Urinary bladder (tissue), 4 donors: Measurements from ENCODE around the gene FCRL5. TPM values are rescaled to one million over a fixed set of nuclear protein-coding genes. Genes with fewer than 3 reads are reported as not detected.
"Not testable (repeated sequence)": the region's sequence is repeated elsewhere in the genome, so short reads cannot be mapped to it uniquely, and the experiment has no call there.

Experiments
- DNase-seq: peaks from one replicate; pipeline ENCODE4 v3.0.0-alpha.2; 2015; ENCODE audit errors: extremely low spot score
- H3K27ac ChIP-seq: one replicate; pipeline ENCODE4 v1.5.1; 2013; ENCODE audit warnings: low read depth, mild to moderate bottlenecking, moderate library complexity
- H3K36me3 ChIP-seq: one replicate; pipeline ENCODE4 v1.6.1; 2013; ENCODE audit warnings: mild to moderate bottlenecking, moderate library complexity; ENCODE audit not compliant: insufficient read depth
- H3K4me1 ChIP-seq: one replicate; pipeline ENCODE4 v1.6.1; 2013; ENCODE audit warnings: mild to moderate bottlenecking, moderate library complexity; ENCODE audit not compliant: insufficient read depth
- H3K4me3 ChIP-seq: one replicate; pipeline ENCODE4 v1.5.1; 2013; ENCODE audit warnings: low read depth, low read length
- WGBS: extraction: QIAGEN DNeasy Blood & Tissue Kit; methylation state at CpG from one replicate; pipeline ENCODE4 v1.1.7; 2013; 5-methylcytosine and 5-hydroxymethylcytosine counted together
- polyA plus RNA-seq: library from polyadenylated mRNA; stranded (reverse); fragments of 200-250 nt; gene quantifications from one replicate; pipeline ENCODE4 v1.2.3, GENCODE V29; 2013
- total RNA-seq: library from RNA; depleted of rRNA; stranded (reverse); fragments of >200 nt; gene quantifications from one replicate; pipeline ENCODE4 v1.2.3, GENCODE V29; 2014
- donor health status: healthy with polysubstance abuse.
- donor health status: healthy.

The FCRL5 gene
- total and polyA plus RNA-seq, 2 donors: 0.11 to 0.14 TPM

- H3K36me3 ChIP-seq: no peaks in the 10 kb centered on the region
- no peak overlapping the region for H3K27ac ChIP-seq
- H3K4me3 ChIP-seq: no peak overlapping the region
- H3K4me1 ChIP-seq: no peaks in the 10 kb centered on the region
- DNase-seq: no peak
- 12% methylated on average over 2 of the region's 2 CpGs for WGBS
Observed at GRCh38 chr1:157562515-157562914, 10.2 kb upstream of the FCRL5 start.

- DNase-seq: no peak
- Histone ChIP-seq H3K27ac (no peak overlapping the region), H3K36me3 (no peaks in the 10 kb centered on the region), H3K4me1 (no peaks in the 10 kb centered on the region), H3K4me3 (no peak overlapping the region)
- WGBS: 19% methylated on average over 2 of the region's 2 CpGs
Observed at GRCh38 chr1:157558119-157558518, 5.8 kb upstream of the FCRL5 start.

DNA sequence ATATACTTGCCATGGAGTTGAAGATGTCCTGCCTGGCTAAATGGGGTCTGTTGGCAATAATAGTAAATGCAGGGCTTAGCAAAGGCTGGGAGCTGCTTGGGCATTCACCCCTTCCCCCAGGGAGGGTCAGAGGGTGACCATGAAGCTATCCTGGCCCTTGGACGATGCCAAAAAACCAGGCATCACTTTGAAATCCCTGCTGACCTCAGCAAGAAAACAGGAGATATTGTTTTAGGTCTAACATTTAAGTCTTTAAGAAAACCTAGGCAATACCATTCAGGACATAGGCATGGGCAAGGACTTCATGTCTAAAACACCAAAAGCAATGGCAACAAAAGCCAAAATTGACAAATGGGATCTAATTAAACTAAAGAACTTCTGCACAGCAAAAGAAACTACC, 4.2 kb downstream of the FCRL5 start:
- H3K36me3 ChIP-seq, H3K27ac ChIP-seq, H3K4me3 ChIP-seq, DNase-seq, H3K4me1 ChIP-seq: not testable (repeated sequence)
- WGBS: 79% methylated on average over 1 of the region's 1 CpG

- no peaks in the 10 kb centered on the region for H3K36me3 ChIP-seq
- 82% methylated on average over 6 of the region's 6 CpGs for WGBS
- DNase-seq: no peak
- no peak overlapping the region for H3K27ac ChIP-seq
- no peak overlapping the region for H3K4me3 ChIP-seq
- H3K4me1 ChIP-seq: no peaks in the 10 kb centered on the region
Observed at GRCh38 chr1:157542676-157543075, 9.6 kb downstream of the FCRL5 start.

DNA sequence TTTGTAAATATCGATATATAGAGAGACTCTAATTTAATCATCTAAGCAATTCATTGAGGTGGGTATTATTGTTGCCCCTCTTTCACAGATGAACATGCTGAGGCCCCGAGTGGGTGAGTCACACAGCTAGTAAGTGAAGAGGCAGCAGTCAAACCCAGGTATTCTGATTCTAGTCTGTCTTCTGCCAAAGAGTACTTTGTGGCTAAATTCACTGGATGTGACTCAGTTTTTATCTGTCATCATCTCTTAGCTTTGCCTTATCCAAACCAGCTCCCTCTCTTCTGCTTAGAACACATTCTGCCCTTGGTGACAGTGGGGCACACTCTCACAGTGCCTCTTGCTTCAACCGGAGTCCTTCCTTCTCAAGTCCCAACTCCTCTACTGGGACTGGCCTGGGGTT, 11.5 kb downstream of the FCRL5 start:
- no peak for DNase-seq
- Histone ChIP-seq H3K36me3 (no peaks in the 10 kb centered on the region), H3K4me3 (no peak overlapping the region), H3K27ac (no peak overlapping the region), H3K4me1 (no peaks in the 10 kb centered on the region)
- WGBS: 64% methylated on average over 3 of the region's 3 CpGs

GRCh38 chr1:157540160-157540748, 12.1 kb downstream of the FCRL5 start:
- no peak for DNase-seq
- 16% methylated on average over 2 of the region's 2 CpGs for WGBS
- no peaks in the 10 kb centered on the region for H3K36me3 ChIP-seq

DNA sequence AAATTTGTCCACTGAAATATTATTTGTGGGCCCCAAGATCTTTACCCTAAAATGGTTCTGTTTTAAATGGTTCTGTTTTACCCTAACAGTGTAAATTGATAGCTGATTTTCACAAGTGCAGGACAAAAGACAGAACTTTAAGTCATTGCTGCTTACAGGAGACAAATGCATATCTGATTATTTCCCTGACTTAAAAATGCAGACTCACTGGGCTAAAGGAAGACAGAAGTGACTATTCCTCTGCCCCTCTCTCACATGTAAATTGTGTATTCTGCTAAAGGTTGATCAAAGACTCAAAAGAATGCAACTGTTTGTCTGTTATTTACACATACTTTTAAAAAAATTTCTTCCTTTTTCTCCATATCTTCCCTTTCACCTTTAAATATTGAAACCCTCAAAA, 12.7 kb downstream of the FCRL5 start:
- H3K27ac ChIP-seq: no peak overlapping the region
- no peaks in the 10 kb centered on the region for H3K36me3 ChIP-seq
- no peaks in the 10 kb centered on the region for H3K4me1 ChIP-seq
- DNase-seq: no peak
- no peak overlapping the region for H3K4me3 ChIP-seq

More at GRCh38 chr1:157540160-157540748, 12.1 kb downstream of the FCRL5 start:
- Histone ChIP-seq H3K27ac (no peak overlapping the region), H3K4me1 (no peaks in the 10 kb centered on the region), H3K4me3 (no peak overlapping the region)

GRCh38 chr1:157532569-157532968, 19.7 kb downstream of the FCRL5 start:
- WGBS: 89% methylated on average over 3 of the region's 3 CpGs
- no peak overlapping the region for H3K4me3 ChIP-seq
- no peak overlapping the region for H3K27ac ChIP-seq
- DNase-seq: no peak
- H3K4me1 ChIP-seq: no peaks in the 10 kb centered on the region
- no peaks in the 10 kb centered on the region for H3K36me3 ChIP-seq

DNA sequence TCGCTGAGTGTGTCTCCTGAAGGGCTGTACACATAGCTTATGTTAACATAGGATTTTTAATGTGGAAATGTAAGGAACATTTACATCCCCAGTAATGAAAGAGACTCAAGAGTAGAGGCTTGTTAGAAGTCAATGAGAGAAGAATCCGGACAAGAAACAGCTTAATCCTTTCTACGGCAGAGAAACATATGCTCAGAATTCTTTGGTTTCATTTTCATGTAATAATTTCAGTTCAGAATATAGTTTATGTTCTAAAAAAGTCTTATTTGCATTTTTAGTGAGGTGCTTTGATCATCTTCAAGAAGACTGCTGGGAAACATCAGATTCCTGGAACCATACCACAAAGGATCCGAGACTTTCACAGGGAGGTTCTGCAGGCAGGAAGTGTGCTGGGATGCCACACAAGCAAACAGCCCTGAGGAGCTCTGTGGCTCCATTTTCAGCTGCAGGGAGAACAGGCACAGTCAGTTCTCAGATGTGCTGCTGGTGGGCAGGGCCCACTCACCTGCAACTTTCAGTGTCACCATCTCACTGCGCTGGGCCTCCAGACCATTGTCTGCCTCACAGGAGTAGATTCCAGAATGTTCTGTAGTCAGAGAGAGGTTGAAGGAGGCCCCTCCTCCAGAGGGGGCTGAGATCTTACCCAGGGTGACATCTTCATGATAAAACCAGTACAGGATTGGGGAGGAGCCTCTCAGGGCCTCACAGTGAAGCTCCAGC, 28.4 kb downstream of the FCRL5 start:
- 64% methylated on average over 5 of the region's 5 CpGs for WGBS
- no peaks in the 10 kb centered on the region for H3K36me3 ChIP-seq
- DNase-seq: no peak
- H3K4me3 ChIP-seq: no peak overlapping the region
- no peaks in the 10 kb centered on the region for H3K4me1 ChIP-seq
- H3K27ac ChIP-seq: no peak overlapping the region

DNA sequence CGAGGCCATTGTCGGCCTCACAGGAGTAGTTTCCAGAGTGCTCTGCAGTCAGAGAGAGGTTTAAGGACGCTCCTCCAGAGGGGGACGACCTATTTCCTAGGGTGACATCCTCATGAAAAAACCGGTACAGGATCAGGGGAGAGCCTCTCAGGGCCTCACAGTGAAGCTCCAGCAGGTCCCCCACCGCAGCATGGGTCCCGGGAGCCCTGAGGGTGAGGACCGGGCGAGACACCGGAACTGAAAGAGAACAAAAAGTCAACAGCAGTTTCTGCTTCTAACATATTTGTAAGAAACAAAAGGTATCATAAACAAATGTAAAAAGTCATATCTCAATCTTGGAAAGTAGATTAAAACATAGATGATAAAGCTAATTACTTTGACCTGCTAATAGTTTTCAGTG, 31.3 kb downstream of the FCRL5 start:
- DNase-seq: no peak
- WGBS: 80% methylated on average over 10 of the region's 10 CpGs
- Histone ChIP-seq H3K36me3 (no peaks in the 10 kb centered on the region), H3K27ac (no peak overlapping the region), H3K4me1 (no peaks in the 10 kb centered on the region), H3K4me3 (no peak overlapping the region)

DNA sequence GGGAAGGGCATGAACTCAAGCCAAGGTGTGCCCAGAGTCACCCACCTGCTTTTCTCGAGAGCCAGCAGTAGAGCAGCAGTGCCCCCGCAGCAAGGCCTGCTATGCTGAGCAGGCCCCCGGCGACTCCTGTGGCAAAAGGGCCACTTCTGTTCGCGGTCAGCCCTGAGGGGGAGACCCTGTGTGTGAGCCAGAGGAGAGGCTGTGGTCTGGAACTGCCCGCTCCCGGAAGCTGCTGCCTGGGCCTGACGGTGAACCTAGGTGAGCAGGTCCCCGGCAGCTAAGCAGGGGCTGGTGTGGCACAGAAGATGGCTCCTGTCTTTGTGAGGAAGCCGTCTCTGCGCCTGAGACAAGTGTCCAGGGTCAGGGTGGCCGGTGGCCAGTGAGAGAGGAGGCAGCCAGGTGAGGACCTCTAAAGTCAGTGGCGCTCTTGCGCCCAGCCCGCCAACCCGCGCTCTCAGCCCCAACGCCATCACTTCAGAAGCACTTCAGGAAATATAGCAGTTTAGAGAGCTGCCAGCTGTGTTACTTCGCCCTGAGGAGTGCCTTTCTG, 31.9 kb downstream of the FCRL5 start:
- 96% methylated on average over 20 of the region's 20 CpGs for WGBS
- no peak overlapping the region for H3K4me3 ChIP-seq
- no peaks in the 10 kb centered on the region for H3K4me1 ChIP-seq
- DNase-seq: no peak
- H3K27ac ChIP-seq: no peak overlapping the region
- no peaks in the 10 kb centered on the region for H3K36me3 ChIP-seq

- DNase-seq: no peak
- H3K36me3 ChIP-seq: no peaks in the 10 kb centered on the region
- no peak overlapping the region for H3K27ac ChIP-seq
- H3K4me1 ChIP-seq: no peaks in the 10 kb centered on the region
- no peak overlapping the region for H3K4me3 ChIP-seq
- 82% methylated on average over 2 of the region's 2 CpGs for WGBS
Observed at GRCh38 chr1:157519451-157519850, 32.9 kb downstream of the FCRL5 start.

DNA sequence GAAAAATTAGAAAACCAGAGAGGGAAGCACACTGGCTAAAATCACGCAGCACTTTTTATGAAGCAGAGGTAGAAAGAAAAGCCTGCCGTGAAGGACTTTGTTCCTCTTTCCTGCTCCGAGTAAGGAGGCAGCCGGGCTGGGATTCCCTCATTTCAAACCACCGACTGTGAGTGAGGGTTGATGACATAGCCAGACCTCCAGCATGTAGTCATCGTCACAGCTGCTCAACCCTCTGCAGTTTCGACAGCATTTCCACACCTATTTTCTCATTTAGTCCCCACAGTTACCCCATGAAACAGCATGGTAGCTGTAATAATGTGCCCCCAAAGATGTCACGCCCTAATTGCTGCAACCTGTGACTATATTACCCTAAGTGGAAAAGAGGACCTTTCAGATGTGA, 35.3 kb downstream of the FCRL5 start:
- DNase-seq: no peak
- H3K4me3 ChIP-seq: no peak overlapping the region
- WGBS: 79% methylated on average over 8 of the region's 8 CpGs
- H3K27ac ChIP-seq: no peak overlapping the region
- H3K4me1 ChIP-seq: no peaks in the 10 kb centered on the region
- H3K36me3 ChIP-seq: no peaks in the 10 kb centered on the region

- no peak for DNase-seq
- Histone ChIP-seq H3K27ac (no peak overlapping the region), H3K4me1 (no peaks in the 10 kb centered on the region), H3K4me3 (no peak overlapping the region), H3K36me3 (no peaks in the 10 kb centered on the region)
- WGBS: 94% methylated on average over 7 of the region's 7 CpGs
Observed at GRCh38 chr1:157515709-157516108, 36.6 kb downstream of the FCRL5 start.
